Mesenchymal stem cell (in vitro differentiated cells and primary cell): Measurements from ENCODE around the gene TERT.

ENCODE experiments used
- DNase-seq: peaks from one replicate; pipeline ENCODE4 v3.0.0-alpha.2; 2013
- H2AFZ ChIP-seq: one replicate; pipeline ENCODE4 v1.6.1; 2013; ENCODE audit warnings: low read depth, mild to moderate bottlenecking, control low read depth, inconsistent platforms, low read length, moderate library complexity
- H2AK5ac ChIP-seq: 2 replicates; pipeline ENCODE4 v1.6.1; 2013; ENCODE audit warnings: low read length, moderate library complexity, mild to moderate bottlenecking, inconsistent platforms; ENCODE audit not compliant: severe bottlenecking
- H2BK120ac ChIP-seq: one replicate; pipeline ENCODE4 v1.6.1; 2013; ENCODE audit warnings: low read depth, mild to moderate bottlenecking, inconsistent platforms, low read length, moderate library complexity
- H2BK12ac ChIP-seq, 2 experiments: one replicate each; pipeline ENCODE4 v1.6.1; 2013; ENCODE audit warnings: inconsistent platforms in 2 of 2, low read length in 2 of 2, mild to moderate bottlenecking in 2 of 2, moderate library complexity in 2 of 2, control low read depth in 1 of 2
- H2BK15ac ChIP-seq: one replicate; pipeline ENCODE4 v1.6.1; 2013; ENCODE audit warnings: mild to moderate bottlenecking, low read depth, inconsistent platforms; ENCODE audit not compliant: poor library complexity, severe bottlenecking
- H2BK5ac ChIP-seq: 2 replicates; pipeline ENCODE4 v1.6.1; 2013; ENCODE audit warnings: low read depth, mild to moderate bottlenecking, low read length, control low read depth, inconsistent platforms; ENCODE audit not compliant: poor library complexity, severe bottlenecking
- H3K14ac ChIP-seq, 2 experiments: one replicate each; pipeline ENCODE4 v1.6.1; 2013; ENCODE audit warnings: inconsistent platforms in 2 of 2, low read length in 2 of 2, control low read depth in 1 of 2, mild to moderate bottlenecking in 1 of 2, moderate library complexity in 1 of 2
- H3K18ac ChIP-seq, 2 experiments: one replicate each; pipeline ENCODE4 v1.6.1; 2013; ENCODE audit warnings: inconsistent platforms in 2 of 2, low read length in 2 of 2, control low read depth in 1 of 2, low read depth in 1 of 2, mild to moderate bottlenecking in 1 of 2
- H3K23ac ChIP-seq, 2 experiments: one replicate each; pipeline ENCODE4 v1.6.1; 2013; ENCODE audit warnings: inconsistent platforms in 2 of 2, low read length in 2 of 2, mild to moderate bottlenecking in 2 of 2, moderate library complexity in 2 of 2, control low read depth in 1 of 2
- H3K27ac ChIP-seq: 2 replicates; pipeline ENCODE4 v1.5.1; 2013; ENCODE audit warnings: mild to moderate bottlenecking, moderate library complexity, low read length, control low read depth, inconsistent platforms; ENCODE audit not compliant: poor library complexity, severe bottlenecking
- H3K27me3 ChIP-seq, 2 experiments: 2 replicates each; pipeline versions ENCODE4 v1.6.1 to v1.7.0; 2013; ENCODE audit warnings: low read length in 2 of 2, mild to moderate bottlenecking in 2 of 2, moderate library complexity in 2 of 2, control low read depth in 1 of 2, inconsistent platforms in 1 of 2; ENCODE audit not compliant: control insufficient read depth in 1 of 2, insufficient read depth in 1 of 2
- H3K36me3 ChIP-seq, 2 experiments: 2 replicates each; pipeline versions ENCODE4 v1.6.1 to v1.7.0; 2013; ENCODE audit warnings: low read length in 2 of 2, control low read depth in 1 of 2, inconsistent platforms in 1 of 2, low read depth in 1 of 2, mild to moderate bottlenecking in 1 of 2; ENCODE audit not compliant: insufficient read depth in 2 of 2, control insufficient read depth in 1 of 2
- H3K4ac ChIP-seq, 2 experiments: one replicate each; pipeline ENCODE4 v1.6.1; 2013; ENCODE audit warnings: inconsistent platforms in 2 of 2, low read length in 2 of 2, mild to moderate bottlenecking in 2 of 2, moderate library complexity in 2 of 2, control low read depth in 1 of 2, low read depth in 1 of 2
- H3K4me1 ChIP-seq: 2 replicates; pipeline ENCODE4 v1.6.1; 2013; ENCODE audit warnings: low read depth, low read length, control low read depth; ENCODE audit not compliant: control insufficient read depth, insufficient read depth
- H3K4me2 ChIP-seq: 2 replicates; pipeline ENCODE4 v1.6.1; 2013; ENCODE audit warnings: low read length, mild to moderate bottlenecking, inconsistent platforms; ENCODE audit not compliant: poor library complexity, severe bottlenecking
- H3K4me3 ChIP-seq, 2 experiments: 2 replicates each; pipeline versions ENCODE4 v1.5.1 to v1.7.0; 2013; ENCODE audit warnings: low read length in 2 of 2, mild to moderate bottlenecking in 2 of 2, control low read depth in 1 of 2, low read depth in 1 of 2; ENCODE audit not compliant: insufficient read depth in 1 of 2
- H3K79me1 ChIP-seq: replicated peaks from 2 replicates; pipeline ENCODE4 v1.6.1; 2013; ENCODE audit warnings: mild to moderate bottlenecking, control low read depth, low read length, inconsistent platforms; ENCODE audit not compliant: poor library complexity, severe bottlenecking
- H3K9ac ChIP-seq: 2 replicates; pipeline ENCODE4 v1.7.0; 2013; ENCODE audit warnings: mild to moderate bottlenecking, low read length, moderate library complexity
- H3K9me3 ChIP-seq: 2 replicates; pipeline ENCODE4 v1.7.0; 2013; ENCODE audit warnings: mild to moderate bottlenecking, low read length; ENCODE audit not compliant: control insufficient read depth
- H4K8ac ChIP-seq: one replicate; pipeline ENCODE4 v1.6.1; 2013; ENCODE audit warnings: inconsistent platforms, mild to moderate bottlenecking, low read length, moderate library complexity
- H4K91ac ChIP-seq: one replicate; pipeline ENCODE4 v1.6.1; 2013; ENCODE audit warnings: mild to moderate bottlenecking, low read length, inconsistent platforms
- WGBS: methylation state at CpG from one replicate; pipeline ENCODE4 v1.1.7; 2013; ENCODE audit warnings: mixed read lengths; 5-methylcytosine and 5-hydroxymethylcytosine counted together

Gene TERT

GRCh38 chr5:1219768-1220100 lies 75.1 kb downstream of the TERT start:
- H3K14ac ChIP-seq, result no peak overlapping the region
- no peak overlapping the region for H3K23ac ChIP-seq
- H4K91ac ChIP-seq, result no peak overlapping the region
- H3K27me3 ChIP-seq, result peaks cover 0 to 28% of the 10 kb centered on the region in 2 experiments
- no peak overlapping the region for H3K4me2 ChIP-seq
- no peak overlapping the region for H2BK12ac ChIP-seq
- no peaks in the 10 kb centered on the region for H3K4me1 ChIP-seq
- WGBS, result 85% methylated on average over 11 of the region's 11 CpGs
- peaks cover 8% of the 10 kb centered on the region for H3K9me3 ChIP-seq
- H3K4ac ChIP-seq, result no peak overlapping the region
- H3K36me3 ChIP-seq, result no peaks in the 10 kb centered on the region
- H3K79me1 ChIP-seq, result no peaks in the 10 kb centered on the region
- no peak overlapping the region for H2BK5ac ChIP-seq
- no peak overlapping the region for H4K8ac ChIP-seq
- DNase-seq, result no peak
- H2AK5ac ChIP-seq, result no peak overlapping the region
- H2BK120ac ChIP-seq, result no peak overlapping the region
- H3K9ac ChIP-seq, result no peak overlapping the region
- no peak overlapping the region for H3K4me3 ChIP-seq
- no peak overlapping the region for H3K18ac ChIP-seq
- H2AFZ ChIP-seq, result no peak overlapping the region
- no peak overlapping the region for H3K27ac ChIP-seq
- no peak overlapping the region for H2BK15ac ChIP-seq

DNA sequence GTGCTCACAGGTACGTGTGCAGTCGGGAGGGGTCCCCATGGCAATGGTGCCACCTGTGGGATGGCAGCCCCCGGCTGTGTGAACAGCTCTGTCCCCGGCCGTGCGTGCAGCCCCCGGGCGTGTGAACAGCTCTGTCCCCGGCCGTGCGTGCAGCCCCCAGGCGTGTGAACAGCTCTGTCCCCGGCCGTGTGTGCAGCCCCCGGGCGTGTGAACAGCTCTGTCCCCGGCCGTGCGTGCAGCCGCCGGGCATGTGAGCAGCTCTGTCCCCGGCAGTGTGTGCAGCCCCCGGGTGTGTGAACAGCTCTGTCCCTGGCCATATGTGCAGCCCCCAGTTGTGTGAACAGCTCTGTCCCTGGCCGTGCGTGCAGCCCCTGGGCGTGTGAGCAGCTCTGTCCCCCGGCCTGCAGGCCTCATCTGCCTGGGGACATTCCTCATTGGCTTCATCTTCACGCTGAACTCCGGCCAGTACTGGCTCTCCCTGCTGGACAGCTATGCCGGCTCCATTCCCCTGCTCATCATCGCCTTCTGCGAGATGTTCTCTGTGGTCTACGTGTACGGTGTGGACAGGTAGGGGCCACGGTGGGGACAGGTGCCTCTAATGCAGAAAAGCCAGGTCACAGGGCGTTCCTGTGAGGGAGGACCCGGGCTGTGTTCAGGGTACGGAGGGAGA lies 75.6 kb downstream of the TERT start:
- Histone ChIP-seq H3K9ac (no peak overlapping the region), H3K79me1 (no peaks in the 10 kb centered on the region), H4K91ac (no peak overlapping the region), H3K36me3 (no peaks in the 10 kb centered on the region), H3K27ac (no peak overlapping the region), H3K23ac (no peak overlapping the region), H3K4me3 (no peak overlapping the region), H2BK5ac (no peak overlapping the region), H2AFZ (no peak overlapping the region), H3K4me2 (no peak overlapping the region), H2AK5ac (no peak overlapping the region), H2BK120ac (no peak overlapping the region), H3K27me3 (peaks cover 0 to 28% of the 10 kb centered on the region in 2 experiments), H3K9me3 (peaks cover 8% of the 10 kb centered on the region), H2BK15ac (no peak overlapping the region), H3K4me1 (no peaks in the 10 kb centered on the region), H2BK12ac (no peak overlapping the region), H4K8ac (no peak overlapping the region), H3K4ac (no peak overlapping the region), H3K14ac (no peak overlapping the region), H3K18ac (no peak overlapping the region)
- 88% methylated on average over 35 of the region's 38 CpGs for WGBS
- no peak for DNase-seq

- H3K14ac ChIP-seq, result no peak overlapping the region
- no peak overlapping the region for H3K23ac ChIP-seq
- H4K8ac ChIP-seq, result no peak overlapping the region
- no peak overlapping the region for H2BK15ac ChIP-seq
- H3K4me1 ChIP-seq, result no peaks in the 10 kb centered on the region
- no peak overlapping the region for H3K4me2 ChIP-seq
- DNase-seq, result no peak
- H2AK5ac ChIP-seq, result no peak overlapping the region
- H3K9ac ChIP-seq, result no peak overlapping the region
- no peaks in the 10 kb centered on the region for H3K79me1 ChIP-seq
- H3K27ac ChIP-seq, result no peak overlapping the region
- WGBS, result 91% methylated on average over 38 of the region's 38 CpGs
- H2AFZ ChIP-seq, result no peak overlapping the region
- H2BK5ac ChIP-seq, result no peak overlapping the region
- H3K18ac ChIP-seq, result no peak overlapping the region
- H2BK120ac ChIP-seq, result no peak overlapping the region
- H3K27me3 ChIP-seq, result peaks cover 0 to 21% of the 10 kb centered on the region in 2 experiments
- no peak overlapping the region for H3K4ac ChIP-seq
- H3K36me3 ChIP-seq, result no peaks in the 10 kb centered on the region
- no peak overlapping the region for H2BK12ac ChIP-seq
- H4K91ac ChIP-seq, result no peak overlapping the region
- peaks cover 8% of the 10 kb centered on the region for H3K9me3 ChIP-seq
- H3K4me3 ChIP-seq, result no peak overlapping the region
Observed at GRCh38 chr5:1218351-1219080, 76.4 kb downstream of the TERT start.

GRCh38 chr5:1217596-1218206 lies 77.2 kb downstream of the TERT start:
- no peak overlapping the region for H3K4ac ChIP-seq
- no peak overlapping the region for H3K9ac ChIP-seq
- no peak overlapping the region for H2BK5ac ChIP-seq
- peaks cover 8% of the 10 kb centered on the region for H3K9me3 ChIP-seq
- H3K4me1 ChIP-seq, result no peaks in the 10 kb centered on the region
- H3K18ac ChIP-seq, result no peak overlapping the region
- no peaks in the 10 kb centered on the region for H3K36me3 ChIP-seq
- WGBS, result 69% methylated on average over 21 of the region's 24 CpGs
- no peak overlapping the region for H3K14ac ChIP-seq
- no peak overlapping the region for H2BK12ac ChIP-seq
- no peak overlapping the region for H2BK15ac ChIP-seq
- H3K4me3 ChIP-seq, result no peak overlapping the region
- no peak overlapping the region for H4K8ac ChIP-seq
- H3K23ac ChIP-seq, result no peak overlapping the region
- no peak overlapping the region for H3K4me2 ChIP-seq
- H3K79me1 ChIP-seq, result no peaks in the 10 kb centered on the region
- H2AFZ ChIP-seq, result no peak overlapping the region
- DNase-seq, result no peak
- no peak overlapping the region for H4K91ac ChIP-seq
- peaks cover 0 to 21% of the 10 kb centered on the region in 2 experiments for H3K27me3 ChIP-seq
- no peak overlapping the region for H3K27ac ChIP-seq
- H2BK120ac ChIP-seq, result no peak overlapping the region
- H2AK5ac ChIP-seq, result no peak overlapping the region
